GDM1 (cell line): ENCODE data around the gene KNCN.

Experiments
- DNase-seq: peaks from one replicate; lab custom pipeline; 2025; lab: John Stamatoyannopoulos, UW

The KNCN gene

DNA sequence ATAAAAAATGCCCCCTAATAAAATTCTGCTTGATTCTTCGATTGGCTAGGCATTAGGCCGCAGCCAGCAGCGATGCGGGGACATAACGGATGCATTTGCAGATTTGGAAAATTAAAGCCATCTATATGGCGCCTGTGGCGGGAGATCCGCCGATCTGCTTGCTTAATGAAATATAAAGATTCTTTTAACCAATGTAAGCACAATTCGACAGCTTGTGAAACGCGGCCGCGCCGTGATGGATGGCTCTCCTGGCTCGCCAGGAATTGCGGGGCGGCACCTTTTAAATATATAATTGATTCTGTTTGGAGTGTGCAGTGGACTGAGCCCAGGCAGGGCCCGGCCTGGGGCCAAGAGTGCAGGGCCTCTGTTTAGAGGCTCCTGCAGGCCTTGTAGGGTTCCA is 53.8 kb downstream of the KNCN start:
- no peak for DNase-seq

DNA sequence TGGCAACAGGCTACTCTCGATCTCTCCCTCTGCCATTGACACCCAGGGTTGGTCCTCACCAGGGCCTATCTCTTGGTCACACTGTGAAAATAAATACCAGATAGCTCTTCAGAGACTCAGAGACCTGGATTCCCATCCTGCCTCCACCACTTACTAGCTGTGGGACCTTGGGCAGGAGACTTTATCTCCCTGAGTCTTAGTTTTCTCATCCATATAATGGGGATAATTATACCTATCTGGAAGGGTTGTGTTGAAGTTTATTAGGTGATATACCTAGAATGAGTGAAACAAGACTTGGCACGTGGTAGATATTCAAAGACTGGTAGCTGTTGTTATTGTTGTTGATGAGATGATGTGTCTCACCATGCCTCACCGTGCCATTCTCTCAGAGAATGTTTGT is 54.4 kb downstream of the KNCN start:
- DNase-seq, result no peak

DNA sequence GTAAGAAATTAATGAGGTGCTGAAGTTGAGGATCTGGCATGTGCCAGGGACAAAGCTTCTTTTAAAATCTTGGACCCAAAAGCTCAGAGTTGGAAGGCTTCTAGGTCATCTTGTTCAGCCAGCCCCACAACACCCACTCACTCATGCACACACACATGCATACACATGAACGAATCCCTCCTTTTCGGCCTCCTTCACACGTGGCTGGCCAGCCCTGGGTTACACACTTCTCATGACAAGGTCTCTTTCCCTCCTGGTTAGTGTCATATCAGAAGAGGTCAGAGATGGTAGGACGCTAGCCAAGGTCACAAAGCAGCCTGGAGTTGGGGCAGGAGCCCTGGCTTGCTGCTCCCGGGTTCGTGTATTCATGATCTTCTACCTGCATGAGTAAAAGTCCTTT is 54.9 kb downstream of the KNCN start:
- no peak for DNase-seq

DNA sequence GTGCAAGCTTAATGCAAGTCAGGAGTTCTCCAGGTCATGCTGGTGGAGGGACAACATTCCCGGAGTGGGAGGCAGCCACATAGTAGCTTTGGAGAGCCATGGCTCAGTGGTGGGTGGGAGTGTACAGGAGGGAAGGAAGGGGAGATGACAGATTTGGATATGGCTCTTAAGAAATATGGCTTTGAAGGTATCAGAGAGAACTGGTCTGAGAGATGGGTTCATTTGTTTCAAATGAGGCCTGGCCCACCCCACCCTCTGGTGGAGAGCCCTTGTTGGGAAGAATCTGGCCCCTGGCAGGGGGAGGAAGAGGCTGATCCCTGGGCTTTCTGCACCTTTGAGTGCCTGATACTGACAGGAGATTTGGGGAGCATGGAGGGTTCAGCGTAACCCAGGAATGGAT is 55.7 kb downstream of the KNCN start:
- DNase-seq, result no peak
